Osteocyte (in vitro differentiated cells): Measurements from ENCODE around the gene PTPRN2. TPM values are rescaled to one million over a fixed set of nuclear protein-coding genes. Genes with fewer than 3 reads are reported as not detected.
"Not testable (repeated sequence)": the region's sequence is repeated elsewhere in the genome, so short reads cannot be mapped to it uniquely, and the experiment has no call there.

ENCODE experiments used
- DNase-seq: peaks from one replicate; pipeline ENCODE4 v3.0.0; 2021; ENCODE audit warnings: mixed read lengths; ENCODE audit not compliant: unreplicated experiment; ENCODE audit errors: extremely low spot score
- H3K27ac Mint-ChIP-seq: one replicate; pipeline ENCODE4 v1.8.0; 2021; ENCODE audit warnings: mild to moderate bottlenecking, mixed read lengths; ENCODE audit not compliant: unreplicated experiment
- H3K27me3 Mint-ChIP-seq: one replicate; pipeline ENCODE4 v1.8.0; 2021; ENCODE audit warnings: mixed read lengths; ENCODE audit not compliant: unreplicated experiment
- H3K36me3 Mint-ChIP-seq: one replicate; pipeline ENCODE4 v1.8.0; 2021; ENCODE audit warnings: mixed read lengths; ENCODE audit not compliant: unreplicated experiment
- H3K4me1 Mint-ChIP-seq: one replicate; pipeline ENCODE4 v1.8.0; 2021; ENCODE audit warnings: mixed read lengths; ENCODE audit not compliant: unreplicated experiment
- H3K4me3 Mint-ChIP-seq: one replicate; pipeline ENCODE4 v1.8.0; 2021; ENCODE audit warnings: mild to moderate bottlenecking, moderate library complexity, mixed read lengths; ENCODE audit not compliant: unreplicated experiment
- H3K9me3 Mint-ChIP-seq: one replicate; pipeline ENCODE4 v1.8.0; 2021; ENCODE audit warnings: mixed read lengths; ENCODE audit not compliant: unreplicated experiment
- CTCF ChIP-seq: fragments of 200-600 bp; sonication (generic); IDR thresholded peaks from 2 replicates; pipeline ENCODE4 v1.5.0; 2021; ENCODE audit warnings: antibody characterized with exemption, mild to moderate bottlenecking, moderate library complexity
- total RNA-seq: library from RNA; stranded (reverse); gene quantifications from 2 replicates; pipeline ENCODE4 v1.2.1, GENCODE V29; 2021

PTPRN2 gene
- total RNA-seq, 1 donor from 2014 or later, result 0.59 TPM

DNA sequence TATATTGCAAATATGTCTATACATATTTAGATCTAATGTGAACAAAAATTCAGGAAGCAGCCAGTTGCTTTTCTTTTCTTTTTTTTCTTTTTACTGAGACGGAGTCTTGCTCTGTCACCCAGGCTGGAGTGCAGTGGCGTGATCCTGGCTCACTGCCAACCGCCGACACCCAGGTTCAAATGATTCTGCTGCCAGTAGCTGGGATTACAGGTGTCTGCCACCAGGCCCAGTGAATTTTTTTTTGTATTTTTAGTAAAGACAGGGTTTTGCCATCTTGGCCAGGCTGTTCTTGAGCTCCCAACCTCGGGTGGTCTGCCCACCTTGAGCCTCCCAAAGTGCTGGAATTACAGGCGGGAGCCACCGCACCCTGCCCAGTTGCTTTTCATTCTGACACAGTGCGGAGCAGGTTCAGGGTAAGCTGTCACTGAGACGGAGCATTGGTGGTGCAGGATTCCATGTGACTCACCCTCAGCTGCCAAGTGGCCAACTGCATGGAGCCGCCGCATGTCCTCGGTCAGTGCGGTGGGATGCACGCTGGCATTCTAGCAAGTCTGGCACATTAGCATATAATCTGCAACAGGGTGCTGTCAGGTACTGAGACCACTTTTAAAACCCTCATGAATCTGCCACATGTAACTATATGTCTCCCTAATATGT, 888.1 kb downstream of the PTPRN2 start:
- no peak overlapping the region for H3K27ac Mint-ChIP-seq
- TF ChIP-seq CTCF, result no peak
- H3K36me3 Mint-ChIP-seq, result no peaks in the 10 kb centered on the region
- H3K4me3 Mint-ChIP-seq, result no peak overlapping the region
- H3K4me1 Mint-ChIP-seq, result no peaks in the 10 kb centered on the region
- peak; percentile 51 for DNase-seq
- H3K27me3 Mint-ChIP-seq, result peaks cover 7% of the 10 kb centered on the region
- peaks cover 3% of the 10 kb centered on the region for H3K9me3 Mint-ChIP-seq

- H3K4me3 Mint-ChIP-seq, H3K4me1 Mint-ChIP-seq, DNase-seq, H3K36me3 Mint-ChIP-seq, H3K27ac Mint-ChIP-seq, H3K9me3 Mint-ChIP-seq: not testable (repeated sequence)
- peaks cover 16% of the 10 kb centered on the region for H3K27me3 Mint-ChIP-seq
Observed at GRCh38 chr7:157697287-157697686, 890.3 kb downstream of the PTPRN2 start.

- H3K4me3 Mint-ChIP-seq, H3K9me3 Mint-ChIP-seq, H3K36me3 Mint-ChIP-seq, H3K27ac Mint-ChIP-seq, DNase-seq, H3K4me1 Mint-ChIP-seq: not testable (repeated sequence)
- peaks cover 24% of the 10 kb centered on the region for H3K27me3 Mint-ChIP-seq
Observed at GRCh38 chr7:157695609-157696008, 892.0 kb downstream of the PTPRN2 start.

GRCh38 chr7:157694376-157694665, 893.3 kb downstream of the PTPRN2 start:
- no peak overlapping the region for H3K4me3 Mint-ChIP-seq
- H3K27me3 Mint-ChIP-seq, result peaks cover 26% of the 10 kb centered on the region
- H3K27ac Mint-ChIP-seq, result no peak overlapping the region
- peak; percentile 46 for DNase-seq
- no peak for TF ChIP-seq CTCF
- peaks cover 3% of the 10 kb centered on the region for H3K9me3 Mint-ChIP-seq
- no peaks in the 10 kb centered on the region for H3K36me3 Mint-ChIP-seq
- H3K4me1 Mint-ChIP-seq, result peaks cover 7% of the 10 kb centered on the region

DNA sequence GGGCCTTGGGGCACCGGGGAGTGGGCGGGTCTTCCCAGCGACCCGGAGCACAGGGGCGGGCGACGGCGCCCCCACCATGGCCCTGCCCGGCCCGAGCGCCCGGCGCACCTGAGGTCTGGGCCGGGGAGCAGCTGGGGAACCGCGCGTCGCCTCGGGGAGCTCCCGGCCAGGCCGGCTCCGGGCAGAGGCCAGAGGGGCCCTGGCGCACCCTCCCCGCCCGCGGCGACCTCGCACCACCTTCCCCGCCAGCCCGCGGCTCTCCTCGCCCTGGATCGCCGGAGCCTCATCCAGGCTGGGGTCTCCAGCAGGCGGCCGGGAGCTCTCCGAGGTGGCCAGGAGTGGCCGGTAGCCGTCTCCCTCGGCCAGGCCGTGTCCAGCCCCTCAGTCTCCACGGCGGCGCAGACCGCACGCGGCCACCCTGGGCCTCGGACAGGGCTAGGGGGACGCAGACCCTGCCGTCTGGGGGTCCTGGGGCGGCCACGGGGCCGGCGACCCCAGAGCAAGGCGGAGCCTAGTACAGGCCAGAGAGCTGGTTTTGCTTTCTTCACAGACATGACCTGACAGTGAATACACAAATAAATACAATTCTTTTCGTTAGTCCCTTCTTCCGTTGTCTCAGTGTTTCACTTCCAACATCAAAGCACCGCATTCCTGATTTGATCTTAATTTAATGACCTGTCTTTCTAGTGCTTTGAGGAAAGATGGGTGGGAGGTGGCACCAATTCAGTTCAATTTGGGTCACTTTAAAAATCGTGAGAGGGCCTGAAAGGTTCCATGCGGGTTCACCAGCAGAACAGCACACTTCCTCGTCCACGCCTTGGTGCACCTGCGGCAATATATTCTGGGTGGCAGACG, 893.9 kb downstream of the PTPRN2 start:
- Mint-ChIP-seq H3K4me1 (peaks cover 7% of the 10 kb centered on the region), H3K9me3 (peaks cover 3% of the 10 kb centered on the region), H3K4me3 (no peak overlapping the region), H3K27ac (no peak overlapping the region), H3K27me3 (peaks cover 26% of the 10 kb centered on the region), H3K36me3 (no peaks in the 10 kb centered on the region)
- peak; percentile 83 for DNase-seq
- TF ChIP-seq CTCF, result no peak

DNA sequence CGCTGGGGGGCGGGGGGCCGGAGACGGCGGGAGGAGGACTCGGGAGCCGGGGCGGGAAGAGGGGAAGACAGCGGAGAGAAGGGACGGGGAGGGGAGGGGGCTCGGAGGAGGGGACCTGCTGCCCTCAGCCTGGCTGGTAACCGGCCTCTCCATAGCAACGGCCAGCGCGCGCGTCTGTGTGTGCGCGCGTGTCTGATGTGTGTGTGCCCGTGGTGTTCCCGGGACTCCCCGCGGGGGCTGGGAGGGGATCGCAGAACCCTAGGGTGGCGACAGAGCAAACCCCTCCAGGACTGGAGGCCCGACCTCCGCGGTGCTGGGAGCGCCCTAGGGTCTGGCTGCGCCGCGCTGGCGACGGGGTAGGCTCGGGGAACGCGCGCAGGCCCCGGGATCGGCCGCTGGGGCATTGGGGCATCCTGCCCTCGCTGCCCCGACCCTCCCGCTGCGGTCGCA, 894.5 kb downstream of the PTPRN2 start:
- Mint-ChIP-seq H3K36me3 (no peaks in the 10 kb centered on the region), H3K27me3 (peaks cover 32% of the 10 kb centered on the region), H3K4me1 (peaks cover 9% of the 10 kb centered on the region), H3K27ac (no peak overlapping the region), H3K4me3 (no peak overlapping the region), H3K9me3 (peaks cover 3% of the 10 kb centered on the region)
- peak; percentile 81 for DNase-seq
- TF ChIP-seq CTCF, result no peak
